ENCODE measurements around the gene KLK6. TPM values are rescaled to one million over a fixed set of nuclear protein-coding genes. Genes with fewer than 3 reads are reported as not detected.

The KLK6 gene
- polyA plus RNA-seq, 3 donors: not detected

DNA sequence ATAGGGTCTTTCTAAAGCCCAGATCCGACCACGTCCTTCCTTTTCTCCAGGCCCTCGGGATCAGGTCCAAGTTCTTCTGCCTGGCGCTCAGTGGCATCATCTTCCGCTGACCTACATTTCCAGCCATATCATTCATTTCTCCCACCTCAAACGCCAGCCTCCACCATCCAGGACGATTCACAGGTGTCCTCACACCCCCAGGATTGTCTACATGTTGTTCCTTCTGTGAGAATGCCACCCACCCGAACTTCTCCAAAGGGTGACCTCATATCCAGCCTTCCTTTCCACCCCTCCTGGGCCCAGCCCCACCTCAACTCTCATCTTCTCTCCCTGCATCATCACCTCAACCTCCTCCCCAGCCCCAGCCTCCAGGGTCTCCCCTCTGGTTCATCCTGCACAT lies 11.8 kb downstream of the KLK6 start:
- no peak overlapping the region for H2AFZ ChIP-seq (ENCODE audit: insufficient read depth, low read depth, low read length, poor library complexity, severe bottlenecking)
- WGBS (ENCODE audit: insufficient coverage): 66% methylated on average over 8 of the region's 8 CpGs
- Mint-ChIP-seq H3K36me3 (no peaks in the 10 kb centered on the region), H3K9me3 (peaks cover 3 to 9% (median 5%) of the 10 kb centered on the region in 7 donors), H3K27me3 (ENCODE audit: low read depth in 3 of 3) (peaks cover 0 to 9% (median 3%) of the 10 kb centered on the region in 3 donors), H3K4me3 (no peak overlapping the region), H3K4me1 (no peaks in the 10 kb centered on the region), H3K27ac (no peak overlapping the region)
- H3K27ac ChIP-seq (ENCODE audit: low read depth in 1 of 2, low read length in 2 of 2): no peak overlapping the region
- no peak overlapping the region for H3K9ac ChIP-seq (ENCODE audit: insufficient read depth, low read length, poor library complexity, severe bottlenecking)
- no peaks in the 10 kb centered on the region for H3K36me3 ChIP-seq (replicated peaks in 1 of 2; ENCODE audit: control insufficient read depth in 1 of 2, insufficient read depth in 2 of 2, low read length in 2 of 2)
- DNase-seq: no peak
- H4K20me1 ChIP-seq (ENCODE audit: insufficient read depth, low read length): no peaks in the 10 kb centered on the region
- intact Hi-C loops (cut with micrococcal nuclease): no loop called here
- TF ChIP-seq, protein P1, sequence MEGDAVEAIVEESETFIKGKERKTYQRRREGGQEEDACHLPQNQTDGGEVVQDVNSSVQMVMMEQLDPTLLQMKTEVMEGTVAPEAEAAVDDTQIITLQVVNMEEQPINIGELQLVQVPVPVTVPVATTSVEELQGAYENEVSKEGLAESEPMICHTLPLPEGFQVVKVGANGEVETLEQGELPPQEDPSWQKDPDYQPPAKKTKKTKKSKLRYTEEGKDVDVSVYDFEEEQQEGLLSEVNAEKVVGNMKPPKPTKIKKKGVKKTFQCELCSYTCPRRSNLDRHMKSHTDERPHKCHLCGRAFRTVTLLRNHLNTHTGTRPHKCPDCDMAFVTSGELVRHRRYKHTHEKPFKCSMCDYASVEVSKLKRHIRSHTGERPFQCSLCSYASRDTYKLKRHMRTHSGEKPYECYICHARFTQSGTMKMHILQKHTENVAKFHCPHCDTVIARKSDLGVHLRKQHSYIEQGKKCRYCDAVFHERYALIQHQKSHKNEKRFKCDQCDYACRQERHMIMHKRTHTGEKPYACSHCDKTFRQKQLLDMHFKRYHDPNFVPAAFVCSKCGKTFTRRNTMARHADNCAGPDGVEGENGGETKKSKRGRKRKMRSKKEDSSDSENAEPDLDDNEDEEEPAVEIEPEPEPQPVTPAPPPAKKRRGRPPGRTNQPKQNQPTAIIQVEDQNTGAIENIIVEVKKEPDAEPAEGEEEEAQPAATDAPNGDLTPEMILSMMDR (IDR thresholded peaks at IDR 0.05): no peak
- H3K9me3 ChIP-seq (replicated peaks in 1 of 2; ENCODE audit: control insufficient read depth in 1 of 2, insufficient read depth in 1 of 2, low read length in 2 of 2): no peaks in the 10 kb centered on the region
- no peaks in the 10 kb centered on the region for H3K4me1 ChIP-seq (ENCODE audit: control insufficient read depth in 1 of 2, insufficient read depth in 2 of 2, low read length in 2 of 2)
- H3K4me3 ChIP-seq (replicated peaks in 1 of 3; ENCODE audit: low read depth in 2 of 3, low read length in 3 of 3): no peak overlapping the region
- H3K27me3 ChIP-seq (ENCODE audit: control insufficient read depth in 2 of 2, insufficient read depth in 2 of 2, low read length in 2 of 2): no peaks in the 10 kb centered on the region
- H3K4me2 ChIP-seq (replicated peaks; ENCODE audit: extremely low read depth, low read length, poor library complexity, severe bottlenecking): no peak overlapping the region
- no peaks in the 10 kb centered on the region for H3K79me2 ChIP-seq (ENCODE audit: insufficient read depth, low read length)

DNA sequence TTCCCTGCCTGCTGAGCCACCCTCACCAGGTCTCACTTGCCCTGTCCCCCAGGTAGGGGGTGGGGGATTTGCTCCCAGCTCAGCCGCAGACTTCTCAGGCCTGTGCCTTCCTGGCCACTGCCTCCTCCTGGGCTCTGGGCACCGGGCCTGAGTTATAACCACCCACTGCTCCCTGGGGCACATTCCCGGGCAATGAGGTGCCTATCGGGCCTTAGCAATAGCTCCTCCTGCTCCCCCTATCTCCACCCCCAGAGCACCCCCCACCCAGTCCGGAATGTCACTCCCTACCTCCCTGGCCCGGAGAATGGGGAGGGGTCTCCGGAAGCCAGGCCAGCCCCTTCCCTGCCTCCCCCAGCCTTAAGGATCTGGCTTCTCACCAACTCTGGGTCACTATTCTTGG lies 16.5 kb downstream of the KLK6 start, which contains the start of gene KLK5:
Gene KLK5, minus strand, starts transcription at position 129 of the 400 bp plus-strand sequence. CDS start 381 bp downstream, outside the sequence.
- H3K9me3 Mint-ChIP-seq: peaks cover 0 to 11% (median 2%) of the 10 kb centered on the region in 7 donors
- H3K27ac ChIP-seq (ENCODE audit: low read depth in 1 of 2, low read length in 2 of 2): no peak within 1 kb of the TSS
- H3K4me3 ChIP-seq (replicated peaks in 1 of 3; ENCODE audit: low read depth in 2 of 3, low read length in 3 of 3): no peak within 1 kb of the TSS
- TF ChIP-seq, protein P1 (IDR thresholded peaks at IDR 0.05): no peak
- H3K4me2 ChIP-seq (replicated peaks; ENCODE audit: extremely low read depth, low read length, poor library complexity, severe bottlenecking): no peak within 1 kb of the TSS
- H3K36me3 Mint-ChIP-seq: no peaks in the 10 kb centered on the region
- H3K4me3 Mint-ChIP-seq: no peak within 1 kb of the TSS
- H2AFZ ChIP-seq (ENCODE audit: insufficient read depth, low read depth, low read length, poor library complexity, severe bottlenecking): no peak within 1 kb of the TSS
- H4K20me1 ChIP-seq (ENCODE audit: insufficient read depth, low read length): no peaks in the 10 kb centered on the region
- H3K4me1 Mint-ChIP-seq: no peaks in the 10 kb centered on the region
- no peaks in the 10 kb centered on the region for H3K9me3 ChIP-seq (replicated peaks in 1 of 2; ENCODE audit: control insufficient read depth in 1 of 2, insufficient read depth in 1 of 2, low read length in 2 of 2)
- peak within 1 kb of the TSS in 1 of 7 donors; percentile 63 for H3K27ac Mint-ChIP-seq
- H3K4me1 ChIP-seq (ENCODE audit: control insufficient read depth in 1 of 2, insufficient read depth in 2 of 2, low read length in 2 of 2): no peaks in the 10 kb centered on the region
- no peaks in the 10 kb centered on the region for H3K36me3 ChIP-seq (replicated peaks in 1 of 2; ENCODE audit: control insufficient read depth in 1 of 2, insufficient read depth in 2 of 2, low read length in 2 of 2)
- H3K79me2 ChIP-seq (ENCODE audit: insufficient read depth, low read length): no peaks in the 10 kb centered on the region
- peaks cover 3 to 11% (median 6%) of the 10 kb centered on the region in 3 donors for H3K27me3 Mint-ChIP-seq (ENCODE audit: low read depth in 3 of 3)
- intact Hi-C loops (cut with micrococcal nuclease): no loop called here
- H3K27me3 ChIP-seq (ENCODE audit: control insufficient read depth in 2 of 2, insufficient read depth in 2 of 2, low read length in 2 of 2): no peaks in the 10 kb centered on the region
- no peak for DNase-seq
- WGBS (ENCODE audit: insufficient coverage): 23% methylated on average over 5 of the region's 7 CpGs
- no peak within 1 kb of the TSS for H3K9ac ChIP-seq (ENCODE audit: insufficient read depth, low read length, poor library complexity, severe bottlenecking)
